Lower lobe of right lung (tissue), 2 donors: ENCODE measurements around the gene PDK1. TPM values are rescaled to one million over a fixed set of nuclear protein-coding genes. Genes with fewer than 3 reads are reported as not detected.

ENCODE experiments used
- ATAC-seq, 2 donors: fragments of 200-7000 bp; cut with Tn5 transposase; one replicate each; pipeline ENCODE4 v1.9.1; 2020 to 2022; ENCODE audit warnings: mild to moderate bottlenecking in 2 of 2, moderate library complexity in 2 of 2
- DNase-seq: peaks from one replicate; pipeline ENCODE4 v3.0.0-alpha.2; 2020
- H3K27ac ChIP-seq: fragments of 200-600 bp; one replicate; pipeline ENCODE4 v1.8.0; 2022
- H3K27me3 ChIP-seq: fragments of 200-600 bp; one replicate; pipeline ENCODE4 v1.8.0; 2022; ENCODE audit warnings: low read depth
- H3K36me3 ChIP-seq: fragments of 200-600 bp; one replicate; pipeline ENCODE4 v1.8.0; 2022; ENCODE audit warnings: mild to moderate bottlenecking
- H3K4me1 ChIP-seq: fragments of 200-600 bp; one replicate; pipeline ENCODE4 v1.8.0; 2022
- H3K4me3 ChIP-seq: fragments of 200-600 bp; one replicate; pipeline ENCODE4 v1.8.0; 2022; ENCODE audit warnings: mild to moderate bottlenecking
- H3K9me3 ChIP-seq: fragments of 200-600 bp; one replicate; pipeline ENCODE4 v1.8.0; 2022
- intact Hi-C: fragments of 100-400 bp; cut with DNase I; formaldehyde crosslinking; loops from one replicate; pipeline ENCODE4 v1.11.0; 2022
- total RNA-seq: library from RNA; stranded (reverse); fragmentation: NEBNext Ultra II Directional; extraction: Animal tissue kit (Norgen Biotek cat#: 25700); gene quantifications from one replicate; pipeline ENCODE4 v1.2.1, GENCODE V29; 2021
- TF ChIP-seq, protein P1 (sequence below): fragments of 200-600 bp; IDR thresholded peaks from one replicate; pipeline ENCODE4 v1.8.0; 2022; ENCODE audit warnings: antibody characterized with exemption, mild to moderate bottlenecking
- donor health status: DM: no; HTN: yes; CAD: no; lungs with severe emphysema.

The PDK1 gene
- total RNA-seq, 1 donor from 2014 or later: 9.5 TPM

DNA sequence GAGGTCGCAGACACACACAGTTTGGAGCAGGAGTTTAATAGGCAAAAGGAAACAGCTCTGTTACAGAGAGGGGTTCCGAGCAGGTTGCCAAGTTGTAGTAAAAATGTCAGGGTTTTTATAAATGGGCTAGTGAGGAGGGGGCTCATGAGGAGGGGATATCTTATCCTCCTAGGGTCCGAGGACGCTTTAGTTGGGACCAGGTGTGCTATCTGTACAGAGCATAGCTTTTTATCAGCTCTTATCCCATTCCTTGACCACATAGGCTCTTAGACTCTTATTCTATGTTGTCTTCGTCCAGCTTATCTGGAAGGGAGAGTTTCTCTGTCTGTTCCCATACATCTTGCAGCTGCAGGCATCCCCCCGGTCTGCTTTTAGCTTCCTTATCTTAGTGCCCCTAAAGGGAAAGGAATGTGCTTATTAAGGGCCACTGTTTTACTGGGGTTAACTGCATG lies 44.7 kb downstream of the PDK1 start:
- DNase-seq: no peak
- Histone ChIP-seq H3K36me3 (peaks cover 22% of the 10 kb centered on the region), H3K27me3 (no peaks in the 10 kb centered on the region), H3K4me1 (no peaks in the 10 kb centered on the region), H3K4me3 (no peak overlapping the region), H3K27ac (no peak overlapping the region), H3K9me3 (no peaks in the 10 kb centered on the region)
- intact Hi-C loops: no loop called here
- no peak for ATAC-seq
- TF ChIP-seq, protein P1, sequence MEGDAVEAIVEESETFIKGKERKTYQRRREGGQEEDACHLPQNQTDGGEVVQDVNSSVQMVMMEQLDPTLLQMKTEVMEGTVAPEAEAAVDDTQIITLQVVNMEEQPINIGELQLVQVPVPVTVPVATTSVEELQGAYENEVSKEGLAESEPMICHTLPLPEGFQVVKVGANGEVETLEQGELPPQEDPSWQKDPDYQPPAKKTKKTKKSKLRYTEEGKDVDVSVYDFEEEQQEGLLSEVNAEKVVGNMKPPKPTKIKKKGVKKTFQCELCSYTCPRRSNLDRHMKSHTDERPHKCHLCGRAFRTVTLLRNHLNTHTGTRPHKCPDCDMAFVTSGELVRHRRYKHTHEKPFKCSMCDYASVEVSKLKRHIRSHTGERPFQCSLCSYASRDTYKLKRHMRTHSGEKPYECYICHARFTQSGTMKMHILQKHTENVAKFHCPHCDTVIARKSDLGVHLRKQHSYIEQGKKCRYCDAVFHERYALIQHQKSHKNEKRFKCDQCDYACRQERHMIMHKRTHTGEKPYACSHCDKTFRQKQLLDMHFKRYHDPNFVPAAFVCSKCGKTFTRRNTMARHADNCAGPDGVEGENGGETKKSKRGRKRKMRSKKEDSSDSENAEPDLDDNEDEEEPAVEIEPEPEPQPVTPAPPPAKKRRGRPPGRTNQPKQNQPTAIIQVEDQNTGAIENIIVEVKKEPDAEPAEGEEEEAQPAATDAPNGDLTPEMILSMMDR: no peak

DNA sequence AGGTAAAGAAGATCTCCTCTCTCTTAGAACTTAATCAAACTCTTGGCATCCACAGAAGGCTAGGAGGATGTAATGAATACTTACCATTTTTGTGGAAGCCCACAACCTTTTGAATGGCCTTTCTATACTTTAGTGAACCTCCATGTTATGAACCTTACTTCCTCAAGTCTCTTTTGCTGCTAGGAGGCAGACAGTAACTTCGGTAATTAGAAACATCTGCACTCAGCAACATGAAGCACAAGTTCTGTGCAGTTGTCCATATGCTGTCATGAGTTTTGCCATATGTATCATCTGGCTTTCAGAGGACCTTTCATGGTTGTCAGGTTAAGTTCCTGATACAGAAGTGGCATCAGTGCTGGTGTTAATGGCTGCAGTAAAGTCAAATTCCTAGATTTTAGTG lies 50.4 kb downstream of the PDK1 start:
- intact Hi-C loops: no loop called here

DNA sequence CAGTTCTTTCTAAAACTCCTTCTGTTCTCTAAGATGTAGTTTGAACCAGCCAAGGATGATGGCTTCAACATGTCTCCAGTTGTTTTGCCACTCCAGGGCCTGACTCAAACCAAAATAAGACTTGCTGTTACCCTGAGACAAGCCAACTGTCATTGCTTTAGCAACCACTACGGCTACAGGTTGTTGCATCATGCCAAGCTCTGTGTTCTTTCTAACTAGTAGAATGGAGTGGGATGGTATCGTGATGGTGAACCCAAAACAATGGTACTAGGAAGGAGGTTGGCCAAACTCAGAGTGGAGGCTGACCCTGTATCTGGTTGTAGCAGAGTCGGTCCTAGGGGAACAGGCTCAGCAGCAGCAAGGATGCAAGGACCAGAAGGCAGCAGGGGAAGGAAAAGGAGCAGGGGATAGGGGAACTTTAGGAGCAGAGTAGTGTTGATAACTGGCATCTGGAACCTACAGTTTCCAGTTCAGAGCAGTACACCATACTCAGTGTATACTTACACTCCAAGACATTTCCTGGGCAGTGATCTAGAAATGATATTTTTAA lies 51.6 kb downstream of the PDK1 start:
- ATAC-seq (no peak), DNase-seq (no peak)
- H3K27me3 ChIP-seq: no peaks in the 10 kb centered on the region
- H3K4me1 ChIP-seq: no peaks in the 10 kb centered on the region
- intact Hi-C loops: no loop called here
- H3K4me3 ChIP-seq: no peak overlapping the region
- TF ChIP-seq, protein P1: no peak
- H3K36me3 ChIP-seq: no peaks in the 10 kb centered on the region
- H3K27ac ChIP-seq: no peak overlapping the region
- no peaks in the 10 kb centered on the region for H3K9me3 ChIP-seq

More for the DNA sequence above, 50.4 kb downstream of the PDK1 start:
- Histone ChIP-seq H3K36me3 (no peaks in the 10 kb centered on the region), H3K4me3 (no peak overlapping the region), H3K9me3 (no peaks in the 10 kb centered on the region), H3K27me3 (no peaks in the 10 kb centered on the region), H3K27ac (no peak overlapping the region), H3K4me1 (no peaks in the 10 kb centered on the region)
- ATAC-seq (no peak), DNase-seq (no peak)
- TF ChIP-seq, protein P1: no peak

DNA sequence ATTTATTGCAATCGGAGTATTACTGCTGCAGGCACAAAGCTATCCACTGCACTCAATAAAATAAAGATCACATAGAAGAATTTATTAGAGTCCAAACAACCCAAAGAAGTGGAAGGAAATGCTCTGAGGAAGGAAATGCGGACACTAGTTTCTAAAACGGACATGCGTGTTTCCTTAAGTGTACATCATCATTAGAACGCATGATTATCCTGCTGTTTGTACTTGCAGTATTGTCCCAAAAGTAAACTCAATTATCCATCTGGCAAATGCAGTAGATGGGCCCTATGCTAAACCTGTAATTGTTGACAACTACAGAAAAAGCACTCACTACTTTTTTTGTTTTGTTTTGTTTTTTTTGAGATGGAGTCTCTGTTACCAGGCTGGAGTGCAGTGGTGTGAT lies 53.6 kb downstream of the PDK1 start:
- Histone ChIP-seq H3K27ac (no peak overlapping the region), H3K4me1 (no peaks in the 10 kb centered on the region), H3K36me3 (no peaks in the 10 kb centered on the region), H3K9me3 (no peaks in the 10 kb centered on the region), H3K27me3 (no peaks in the 10 kb centered on the region), H3K4me3 (no peak overlapping the region)
- TF ChIP-seq, protein P1: no peak
- intact Hi-C loops: no loop called here
- ATAC-seq: no peak
- DNase-seq: no peak

DNA sequence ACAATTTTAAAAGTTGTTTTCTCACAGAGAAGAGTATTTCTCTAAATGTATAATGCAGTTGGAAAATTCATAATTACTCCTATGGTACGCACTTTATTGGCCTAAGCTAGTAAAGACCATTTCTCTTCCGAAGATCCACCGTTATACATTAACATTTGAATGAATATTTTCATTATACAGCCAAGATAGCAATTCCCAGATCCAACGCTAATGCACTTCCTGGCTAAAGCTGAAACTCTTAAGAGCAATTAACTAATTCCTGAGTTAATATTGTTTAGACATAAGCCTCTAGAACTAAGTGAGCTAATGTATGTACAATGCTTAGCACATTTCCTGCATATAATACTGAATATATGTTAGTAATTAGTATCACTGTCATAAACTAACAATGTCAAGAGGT lies 56.2 kb downstream of the PDK1 start:
- no peaks in the 10 kb centered on the region for H3K4me1 ChIP-seq
- no peak for DNase-seq
- ATAC-seq: no peak
- no peaks in the 10 kb centered on the region for H3K9me3 ChIP-seq
- no peaks in the 10 kb centered on the region for H3K36me3 ChIP-seq
- intact Hi-C loops: no loop called here
- TF ChIP-seq, protein P1: no peak
- H3K27me3 ChIP-seq: no peaks in the 10 kb centered on the region
- no peak overlapping the region for H3K27ac ChIP-seq
- no peak overlapping the region for H3K4me3 ChIP-seq
